Esophagus squamous epithelium (tissue), 4 donors: ENCODE results near the gene KCNK5.

Experiments
- CTCF ChIP-seq, 6 experiments: fragments of 450-650 bp in 4 of 6; fragments of 200-600 bp in 2 of 6; sonication (generic) in 2 of 6; IDR thresholded peaks; one replicate each; pipeline ENCODE4 v1.5.1; 2016 to 2019; ENCODE audit warnings: antibody characterized with exemption in 6 of 6, mild to moderate bottlenecking in 4 of 6, moderate library complexity in 4 of 6
- POLR2A ChIP-seq, 4 donors: fragments of 450-650 bp; IDR thresholded peaks; one replicate each; pipeline ENCODE4 v1.6.1; 2017; ENCODE audit warnings: antibody characterized with exemption in 4 of 4, mild to moderate bottlenecking in 4 of 4, moderate library complexity in 3 of 4

- TF ChIP-seq CTCF (IDR thresholded peaks at IDR 0.05): no peak
- TF ChIP-seq POLR2A (IDR thresholded peaks at IDR 0.05): no peak
These were observed 45.2 kb upstream of the KCNK5 start for GRCh38 chr6:39274471-39274870.
